Neutrophil (primary cell): ENCODE data around the gene ITGB2.

Experiments
- H3K27ac ChIP-seq: fragments of 200-600 bp; sonication (generic); 2 replicates; pipeline ENCODE4 v1.5.1; 2016; ENCODE audit warnings: mild to moderate bottlenecking, moderate library complexity
- H3K27me3 ChIP-seq: fragments of 200-600 bp; sonication (generic); 2 replicates; pipeline ENCODE4 v1.6.0; 2016; ENCODE audit warnings: mild to moderate bottlenecking
- H3K36me3 ChIP-seq: fragments of 200-600 bp; sonication (generic); 2 replicates; pipeline ENCODE4 v1.5.1; 2017
- H3K4me1 ChIP-seq, 2 experiments: fragments of 200-600 bp in 1 of 2; sonication (generic) in 1 of 2; 1 replicate in 1 of 2; 2 replicates in 1 of 2; pipeline versions ENCODE4 v1.5.1 to v1.6.1; 2013 to 2016; ENCODE audit warnings: low read depth in 1 of 2, low read length in 1 of 2, mild to moderate bottlenecking in 1 of 2, moderate library complexity in 1 of 2; ENCODE audit not compliant: control insufficient read depth in 1 of 2, insufficient read depth in 1 of 2
- H3K4me3 ChIP-seq, 2 experiments: fragments of 200-600 bp in 1 of 2; sonication (generic) in 1 of 2; 1 replicate in 1 of 2; 2 replicates in 1 of 2; pipeline ENCODE4 v1.5.1; 2013 to 2016; ENCODE audit warnings: low read depth in 1 of 2, low read length in 1 of 2, mild to moderate bottlenecking in 1 of 2, moderate library complexity in 1 of 2
- H3K9me3 ChIP-seq: fragments of 200-600 bp; sonication (generic); 2 replicates; pipeline ENCODE4 v1.5.1; 2016
- TF ChIP-seq, protein P1 (sequence below): fragments of 200-600 bp; sonication (generic); IDR thresholded peaks from 2 replicates; pipeline ENCODE4 v1.5.1; 2016; ENCODE audit warnings: antibody characterized with exemption

The ITGB2 gene

DNA sequence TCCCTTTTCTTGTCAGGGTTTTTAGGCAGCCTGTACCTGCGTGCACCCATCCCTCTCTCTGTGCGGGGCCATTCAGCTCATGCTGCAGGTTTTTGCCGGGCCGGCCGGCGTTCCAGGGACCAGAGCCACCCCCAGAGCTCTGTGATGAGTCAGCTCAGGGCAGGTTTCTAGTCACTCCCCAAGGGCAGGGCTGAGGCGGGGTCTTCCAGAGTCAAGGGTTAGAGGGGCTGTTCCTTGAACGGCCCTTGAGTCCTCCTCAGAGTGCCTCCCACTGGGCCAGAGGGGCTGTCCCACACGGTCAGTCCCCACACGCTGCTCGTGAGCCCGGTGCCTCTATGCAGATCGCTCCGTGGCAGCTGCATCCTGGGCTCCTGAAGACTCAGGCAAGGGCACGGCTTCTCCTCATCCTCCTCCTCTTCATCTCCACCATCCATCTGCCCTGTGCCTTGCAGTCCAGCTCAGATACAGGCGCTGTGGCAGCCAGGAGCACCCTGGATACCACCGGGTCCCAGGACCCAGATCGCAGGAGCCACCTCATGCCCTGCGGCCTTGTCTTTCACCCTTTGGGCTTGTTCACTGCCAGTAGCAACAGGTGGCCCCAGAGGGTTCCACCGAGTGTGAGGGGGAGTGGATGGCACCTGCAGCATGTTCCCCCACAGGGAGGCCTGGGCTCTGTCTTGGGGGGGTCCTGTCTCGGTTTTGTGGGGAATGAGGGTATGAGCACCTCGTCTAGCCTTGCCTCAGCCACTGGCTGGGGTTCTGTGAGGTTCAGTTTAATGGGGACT, 36.5 kb upstream of the ITGB2 start:
- H3K27me3 ChIP-seq = no peaks in the 10 kb centered on the region
- no peak overlapping the region for H3K27ac ChIP-seq
- TF ChIP-seq, protein P1, sequence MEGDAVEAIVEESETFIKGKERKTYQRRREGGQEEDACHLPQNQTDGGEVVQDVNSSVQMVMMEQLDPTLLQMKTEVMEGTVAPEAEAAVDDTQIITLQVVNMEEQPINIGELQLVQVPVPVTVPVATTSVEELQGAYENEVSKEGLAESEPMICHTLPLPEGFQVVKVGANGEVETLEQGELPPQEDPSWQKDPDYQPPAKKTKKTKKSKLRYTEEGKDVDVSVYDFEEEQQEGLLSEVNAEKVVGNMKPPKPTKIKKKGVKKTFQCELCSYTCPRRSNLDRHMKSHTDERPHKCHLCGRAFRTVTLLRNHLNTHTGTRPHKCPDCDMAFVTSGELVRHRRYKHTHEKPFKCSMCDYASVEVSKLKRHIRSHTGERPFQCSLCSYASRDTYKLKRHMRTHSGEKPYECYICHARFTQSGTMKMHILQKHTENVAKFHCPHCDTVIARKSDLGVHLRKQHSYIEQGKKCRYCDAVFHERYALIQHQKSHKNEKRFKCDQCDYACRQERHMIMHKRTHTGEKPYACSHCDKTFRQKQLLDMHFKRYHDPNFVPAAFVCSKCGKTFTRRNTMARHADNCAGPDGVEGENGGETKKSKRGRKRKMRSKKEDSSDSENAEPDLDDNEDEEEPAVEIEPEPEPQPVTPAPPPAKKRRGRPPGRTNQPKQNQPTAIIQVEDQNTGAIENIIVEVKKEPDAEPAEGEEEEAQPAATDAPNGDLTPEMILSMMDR = no peak
- no peaks in the 10 kb centered on the region for H3K4me1 ChIP-seq
- no peaks in the 10 kb centered on the region for H3K9me3 ChIP-seq
- no peak overlapping the region for H3K4me3 ChIP-seq
- peaks cover 15% of the 10 kb centered on the region for H3K36me3 ChIP-seq

DNA sequence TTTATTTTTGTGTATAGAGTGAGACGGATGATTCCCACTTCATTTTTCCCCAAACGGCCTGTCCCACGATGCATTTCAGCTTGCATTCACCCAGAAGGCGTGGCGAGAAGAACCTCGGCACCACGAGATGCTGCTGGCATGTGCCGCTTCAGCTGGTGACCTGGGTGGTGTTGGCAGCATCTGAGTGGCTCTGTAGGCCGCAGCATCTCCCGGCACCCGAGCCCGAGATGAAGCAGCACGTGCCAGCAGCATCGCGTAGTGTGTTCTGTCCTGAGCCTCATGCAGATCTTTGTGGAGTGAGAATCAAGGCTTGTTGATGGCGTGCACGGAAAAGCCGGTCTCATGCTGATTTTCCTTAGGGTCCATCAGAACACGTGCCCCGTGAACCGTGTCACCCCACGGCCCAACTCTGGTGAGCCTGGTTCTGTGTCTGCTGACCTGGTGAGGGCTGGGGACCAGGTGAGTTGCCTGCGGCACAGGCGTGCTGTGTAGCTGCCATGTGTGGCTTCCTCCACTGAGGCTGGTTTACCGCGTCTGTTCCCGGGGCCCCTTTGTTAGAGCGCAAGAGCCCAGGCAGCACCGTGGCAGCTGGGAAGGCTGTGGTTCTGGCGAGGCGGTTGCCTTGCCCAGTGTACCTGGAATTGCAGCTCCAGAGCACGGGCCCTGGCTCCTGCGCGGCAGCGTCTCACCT, 35.8 kb upstream of the ITGB2 start:
- Histone ChIP-seq H3K27me3 (no peaks in the 10 kb centered on the region), H3K36me3 (peaks cover 15% of the 10 kb centered on the region), H3K4me3 (no peak overlapping the region), H3K4me1 (no peaks in the 10 kb centered on the region), H3K27ac (no peak overlapping the region), H3K9me3 (no peaks in the 10 kb centered on the region)
- TF ChIP-seq, protein P1 = no peak

DNA sequence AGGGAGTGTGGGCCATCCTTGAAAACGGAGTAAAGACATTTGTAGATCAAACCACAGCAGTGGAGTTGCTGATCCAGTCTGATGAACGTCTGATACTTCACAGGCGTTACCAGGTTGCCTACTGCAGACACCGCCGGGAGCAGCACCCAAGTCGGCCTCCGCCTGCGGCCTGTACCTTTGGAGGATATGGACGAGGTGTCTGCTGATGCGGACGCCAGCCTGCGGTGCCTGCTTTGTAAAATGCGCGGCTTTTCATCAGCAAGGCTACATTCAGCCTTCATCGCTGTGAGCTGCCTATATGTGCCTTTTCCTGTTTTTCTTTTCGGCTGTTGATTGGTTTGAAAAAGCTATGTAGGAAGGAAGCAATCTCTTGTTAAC, 35.1 kb upstream of the ITGB2 start:
- no peak overlapping the region for H3K27ac ChIP-seq
- no peaks in the 10 kb centered on the region for H3K4me1 ChIP-seq
- H3K4me3 ChIP-seq = no peak overlapping the region
- H3K9me3 ChIP-seq = no peaks in the 10 kb centered on the region
- H3K36me3 ChIP-seq = peaks cover 15% of the 10 kb centered on the region
- TF ChIP-seq, protein P1 = no peak
- no peaks in the 10 kb centered on the region for H3K27me3 ChIP-seq

GRCh38 chr21:44955141-44955797, 34.6 kb upstream of the ITGB2 start:
- no peaks in the 10 kb centered on the region for H3K9me3 ChIP-seq
- H3K27me3 ChIP-seq = no peaks in the 10 kb centered on the region
- TF ChIP-seq, protein P1 = no peak
- no peak overlapping the region for H3K4me3 ChIP-seq
- H3K36me3 ChIP-seq = peaks cover 12% of the 10 kb centered on the region
- no peaks in the 10 kb centered on the region for H3K4me1 ChIP-seq
- no peak overlapping the region for H3K27ac ChIP-seq

GRCh38 chr21:44954281-44954771, 33.6 kb upstream of the ITGB2 start:
- peaks cover 10% of the 10 kb centered on the region for H3K36me3 ChIP-seq

More at GRCh38 chr21:44954281-44954771, 33.6 kb upstream of the ITGB2 start:
- H3K9me3 ChIP-seq = no peaks in the 10 kb centered on the region
- H3K4me3 ChIP-seq = no peak overlapping the region
- no peaks in the 10 kb centered on the region for H3K27me3 ChIP-seq
- H3K4me1 ChIP-seq = peaks cover 0 to 6% of the 10 kb centered on the region in 2 experiments
- TF ChIP-seq, protein P1 = no peak
- no peak overlapping the region for H3K27ac ChIP-seq
